ENCODE measurements around the gene TOMM6.

- no peak for TF ChIP-seq CTCF (conservative IDR thresholded peaks at IDR 0.05; ENCODE audit: low read depth, low read length)
- no peak for TF ChIP-seq EZH2 (IDR thresholded peaks at IDR 0.05; ENCODE audit: borderline replicate concordance, low read depth, low read length, poor library complexity, severe bottlenecking)
These were observed 11.5 kb downstream of the TOMM6 start for GRCh38 chr6:41798901-41799558.

Data from A673 (cell line).